GM20431 (cell line): ENCODE data around the gene MGAT4D.
"Not testable (repeated sequence)": the region's sequence is repeated elsewhere in the genome, so short reads cannot be mapped to it uniquely, and the experiment has no call there.

Experiments used
- in situ Hi-C: fragments of 300-500 bp; cut with MseI, MboI; formaldehyde crosslinking; loops from one replicate; pipeline ENCODE4 v1.15.0; 2020; ENCODE audit warnings: low sequenced_read_pairs; ENCODE audit not compliant: unreplicated experiment

MGAT4D gene

GRCh38 chr4:140444347-140444746 lies 53.7 kb downstream of the MGAT4D start:
- in situ Hi-C loops, result not testable (repeated sequence)

- in situ Hi-C loops, result no loop called here
These were observed 58.4 kb downstream of the MGAT4D start for GRCh38 chr4:140439644-140440142.

- in situ Hi-C loops, result no loop called here
These were observed 70.1 kb downstream of the MGAT4D start for GRCh38 chr4:140427919-140428471.

GRCh38 chr4:140427106-140427918 lies 70.8 kb downstream of the MGAT4D start, which contains the start of gene CLGN:
CLGN (minus strand) TSS chr4:140427648; CDS start chr4:140413078, 14,570 bp downstream.
- in situ Hi-C loops, result no loop called here

GRCh38 chr4:140426610-140427105 lies 71.4 kb downstream of the MGAT4D start:
- in situ Hi-C loops, result no loop called here

- in situ Hi-C loops, result no loop called here
These were observed 75.0 kb downstream of the MGAT4D start for GRCh38 chr4:140423106-140423505.

GRCh38 chr4:140413130-140413969 lies 84.7 kb downstream of the MGAT4D start:
- in situ Hi-C loops, result not testable (repeated sequence)

- in situ Hi-C loops, result no loop called here
These were observed 89.1 kb downstream of the MGAT4D start for GRCh38 chr4:140408974-140409373.

GRCh38 chr4:140406292-140406691 lies 91.8 kb downstream of the MGAT4D start:
- in situ Hi-C loops, result no loop called here

GRCh38 chr4:140400111-140400510 lies 98.0 kb downstream of the MGAT4D start:
- in situ Hi-C loops, result no loop called here

- in situ Hi-C loops, result no loop called here
These were observed 102.4 kb downstream of the MGAT4D start for GRCh38 chr4:140395668-140396067.
